ENCODE measurements around the gene HEBP1.

GRCh38 chr12:12997734-12998133, 2.3 kb downstream of the HEBP1 start:
- no peak for TF ChIP-seq CTCF (IDR thresholded peaks at IDR 0.05)
- TF ChIP-seq POLR2A (IDR thresholded peaks at IDR 0.05), result no peak
- TF ChIP-seq POLR2AphosphoS5 (IDR thresholded peaks at IDR 0.05), result no peak

Measured in prostate gland (tissue), 2 donors.